T-helper 2 cell treated with Interferon-gamma antibody and Interleukin-4, amounts not matched to agents 5 μg/mL and 100 μg/mL, for 36 hours (primary cell): ENCODE data around the gene MED13.
"Not testable (repeated sequence)": the region's sequence is repeated elsewhere in the genome, so short reads cannot be mapped to it uniquely, and the experiment has no call there.

Experiments
- DNase-seq: peaks from one replicate; pipeline ENCODE4 v3.0.0; 2021; ENCODE audit warnings: low spot score
- H3K27ac Mint-ChIP-seq: one replicate; pipeline ENCODE4 v1.8.0; 2021; ENCODE audit warnings: mild to moderate bottlenecking, mixed read lengths
- H3K27me3 Mint-ChIP-seq: one replicate; pipeline ENCODE4 v1.8.0; 2021; ENCODE audit warnings: low read depth, mixed read lengths
- H3K36me3 Mint-ChIP-seq: one replicate; pipeline ENCODE4 v1.8.0; 2021; ENCODE audit warnings: low read depth, mixed read lengths
- H3K4me1 Mint-ChIP-seq: one replicate; pipeline ENCODE4 v1.8.0; 2021; ENCODE audit warnings: low read depth, mixed read lengths
- H3K4me3 Mint-ChIP-seq: one replicate; pipeline ENCODE4 v1.8.0; 2022; ENCODE audit warnings: mild to moderate bottlenecking, moderate library complexity, mixed read lengths
- H3K9me3 Mint-ChIP-seq: one replicate; pipeline ENCODE4 v1.8.0; 2021; ENCODE audit warnings: mixed read lengths

MED13 gene

DNA sequence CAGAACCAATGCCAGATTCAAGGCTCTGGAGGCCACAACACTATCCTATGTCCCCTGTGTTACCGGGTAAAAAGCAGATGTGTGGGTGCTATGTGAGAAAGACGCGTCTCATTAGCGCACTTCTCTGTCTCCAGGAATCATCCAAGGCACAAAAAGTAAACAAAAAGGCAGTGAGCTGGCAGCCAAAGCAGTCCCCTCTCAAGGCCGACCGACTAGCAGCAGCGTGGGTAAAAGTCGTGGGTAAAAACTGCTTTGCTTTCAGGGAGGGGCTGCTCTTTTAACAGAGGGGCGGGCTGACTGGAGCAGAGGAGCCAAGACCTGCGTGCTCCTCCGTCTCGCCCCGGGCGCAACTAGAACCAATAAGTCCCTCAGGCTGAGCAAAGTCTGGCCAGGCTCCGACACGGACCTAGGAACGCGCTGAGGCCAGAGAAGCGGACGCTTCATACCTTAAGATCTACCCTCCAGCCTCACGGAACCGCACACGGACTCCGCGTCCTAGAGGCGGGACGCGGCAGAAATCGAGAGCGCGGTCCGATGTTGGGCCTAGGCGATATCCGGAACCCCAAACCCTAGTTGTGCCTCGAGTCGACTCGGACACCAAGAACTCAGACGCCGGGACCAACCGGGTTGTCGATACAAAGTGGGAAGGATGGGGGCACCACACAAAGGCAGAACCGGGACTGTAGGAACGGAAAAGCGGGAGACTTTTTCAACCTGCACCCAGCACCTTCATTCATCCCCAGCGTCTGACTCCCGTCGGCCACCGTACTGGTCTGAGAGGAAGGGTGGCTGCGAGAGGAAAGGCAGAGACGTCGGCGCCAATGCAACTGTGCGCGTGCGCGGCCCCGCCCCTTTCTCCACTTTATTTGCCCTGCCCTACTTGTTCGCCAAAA lies 137.6 kb downstream of the MED13 start, which contains the start of gene INTS2:
INTS2 (minus strand) TSS at position 775 of the 893 bp plus-strand sequence. CDS start 1,338 bp downstream, outside the sequence.
- peaks cover 9% of the 10 kb centered on the region for H3K36me3 Mint-ChIP-seq
- peak within 1 kb of the TSS; percentile 92 for H3K4me3 Mint-ChIP-seq
- H3K27me3 Mint-ChIP-seq: no peaks in the 10 kb centered on the region
- peaks cover 19% of the 10 kb centered on the region for H3K4me1 Mint-ChIP-seq
- H3K27ac Mint-ChIP-seq: peak within 1 kb of the TSS; percentile 91
- peak; percentile 94 for DNase-seq
- H3K9me3 Mint-ChIP-seq: no peaks in the 10 kb centered on the region

DNA sequence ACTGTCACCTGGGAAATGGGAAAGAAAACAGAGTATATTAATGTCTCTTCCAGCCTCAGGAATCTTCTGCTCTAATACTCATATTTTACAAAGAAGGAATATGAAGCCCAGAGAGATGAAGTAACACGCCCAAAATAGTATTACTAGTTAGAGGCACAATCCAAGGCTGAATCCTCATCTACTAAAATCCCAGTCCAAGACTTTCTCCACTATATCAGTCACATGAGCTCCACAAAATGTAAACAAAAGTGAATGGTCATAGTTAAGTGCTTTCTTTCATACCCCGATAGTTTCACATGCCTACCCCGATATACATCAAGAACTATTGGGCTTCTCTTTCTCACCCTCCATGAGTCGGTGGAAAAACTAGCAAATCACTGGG lies 138.3 kb downstream of the MED13 start:
- Mint-ChIP-seq H3K4me3 (peak overlapping the region; percentile 92), H3K27ac (peak overlapping the region; percentile 91), H3K9me3 (no peaks in the 10 kb centered on the region), H3K36me3 (peaks cover 11% of the 10 kb centered on the region), H3K27me3 (no peaks in the 10 kb centered on the region), H3K4me1 (peaks cover 19% of the 10 kb centered on the region)
- no peak for DNase-seq

DNA sequence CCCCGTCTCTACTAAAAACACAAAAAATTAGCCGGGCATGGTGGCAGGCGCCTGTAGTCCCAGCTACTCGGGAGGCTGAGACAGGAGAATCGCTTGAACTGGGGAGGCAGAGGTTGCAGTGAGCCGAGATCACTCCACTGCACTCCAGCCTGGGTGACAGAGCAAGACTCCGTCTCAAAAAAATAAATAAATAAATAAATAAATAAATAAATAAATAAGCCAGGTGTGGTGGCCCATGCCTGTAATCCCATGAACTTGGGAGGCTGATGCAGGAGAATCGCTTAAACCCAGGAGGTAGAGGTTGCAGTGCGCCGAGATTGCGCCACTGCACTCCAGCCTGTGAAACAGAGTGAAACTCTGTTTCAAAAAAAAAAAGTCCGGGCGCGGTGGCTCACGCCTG lies 149.9 kb downstream of the MED13 start:
- H3K27ac Mint-ChIP-seq, H3K9me3 Mint-ChIP-seq, DNase-seq, H3K27me3 Mint-ChIP-seq, H3K4me3 Mint-ChIP-seq, H3K4me1 Mint-ChIP-seq: not testable (repeated sequence)
- peaks cover 39% of the 10 kb centered on the region for H3K36me3 Mint-ChIP-seq

DNA sequence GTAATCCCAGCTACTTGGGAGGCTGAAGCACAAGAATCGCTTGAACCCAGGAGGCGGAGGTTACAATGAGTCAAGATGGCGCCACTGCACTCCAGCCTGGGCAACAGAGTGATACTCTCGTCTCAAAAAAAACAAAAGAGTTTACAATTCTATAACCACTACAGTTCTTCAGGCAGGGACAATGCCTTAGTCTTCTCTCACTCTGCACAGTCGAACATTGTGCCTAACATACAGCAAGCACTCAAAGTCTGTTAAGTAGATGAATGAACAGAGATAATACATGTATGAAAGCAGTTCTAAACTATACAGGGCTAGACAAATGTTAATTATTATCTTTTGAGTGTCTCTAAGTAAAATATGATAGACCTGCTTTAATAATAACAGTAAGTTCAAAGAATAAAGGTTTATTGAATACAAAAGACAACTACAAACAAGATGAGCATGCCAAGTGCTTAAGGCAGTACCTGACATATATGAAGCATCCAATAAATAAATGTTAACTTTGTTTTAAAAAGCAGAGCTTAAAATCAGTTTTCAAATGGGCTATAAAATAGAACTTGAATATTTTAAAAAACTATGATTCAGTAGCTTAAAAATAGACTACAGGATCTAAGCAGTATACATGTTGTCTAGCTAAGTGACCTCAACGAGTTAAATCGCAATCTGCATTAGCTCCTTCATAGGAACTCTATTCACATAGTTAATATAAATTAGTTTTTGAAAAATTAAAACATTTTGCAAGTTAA lies 156.6 kb downstream of the MED13 start:
- H3K9me3 Mint-ChIP-seq: no peaks in the 10 kb centered on the region
- no peak overlapping the region for H3K27ac Mint-ChIP-seq
- DNase-seq: no peak
- H3K36me3 Mint-ChIP-seq: peaks cover 39% of the 10 kb centered on the region
- H3K4me3 Mint-ChIP-seq: no peak overlapping the region
- H3K27me3 Mint-ChIP-seq: no peaks in the 10 kb centered on the region
- H3K4me1 Mint-ChIP-seq: no peaks in the 10 kb centered on the region

DNA sequence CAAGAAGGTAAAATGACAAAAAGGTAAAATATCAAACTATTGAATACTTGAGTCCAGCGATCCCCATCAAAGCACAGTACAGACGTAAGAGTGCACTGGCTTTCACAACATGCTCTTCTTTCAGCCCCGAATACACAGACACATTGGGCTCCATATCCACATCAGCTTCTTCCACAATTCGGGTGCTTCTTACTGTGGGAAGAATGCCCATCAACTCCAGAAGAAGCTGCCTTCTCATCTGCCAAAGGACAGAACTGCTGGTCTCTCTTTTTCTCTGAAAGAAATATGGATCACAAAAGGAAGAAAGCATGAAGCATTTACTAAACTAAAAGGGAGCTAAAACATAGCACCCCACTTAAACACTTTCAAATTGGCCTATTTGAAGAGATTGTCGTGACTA lies 157.7 kb downstream of the MED13 start:
- H3K27me3 Mint-ChIP-seq: no peaks in the 10 kb centered on the region
- H3K27ac Mint-ChIP-seq: no peak overlapping the region
- DNase-seq: no peak
- no peak overlapping the region for H3K4me3 Mint-ChIP-seq
- peaks cover 46% of the 10 kb centered on the region for H3K36me3 Mint-ChIP-seq
- no peaks in the 10 kb centered on the region for H3K9me3 Mint-ChIP-seq
- no peaks in the 10 kb centered on the region for H3K4me1 Mint-ChIP-seq

DNA sequence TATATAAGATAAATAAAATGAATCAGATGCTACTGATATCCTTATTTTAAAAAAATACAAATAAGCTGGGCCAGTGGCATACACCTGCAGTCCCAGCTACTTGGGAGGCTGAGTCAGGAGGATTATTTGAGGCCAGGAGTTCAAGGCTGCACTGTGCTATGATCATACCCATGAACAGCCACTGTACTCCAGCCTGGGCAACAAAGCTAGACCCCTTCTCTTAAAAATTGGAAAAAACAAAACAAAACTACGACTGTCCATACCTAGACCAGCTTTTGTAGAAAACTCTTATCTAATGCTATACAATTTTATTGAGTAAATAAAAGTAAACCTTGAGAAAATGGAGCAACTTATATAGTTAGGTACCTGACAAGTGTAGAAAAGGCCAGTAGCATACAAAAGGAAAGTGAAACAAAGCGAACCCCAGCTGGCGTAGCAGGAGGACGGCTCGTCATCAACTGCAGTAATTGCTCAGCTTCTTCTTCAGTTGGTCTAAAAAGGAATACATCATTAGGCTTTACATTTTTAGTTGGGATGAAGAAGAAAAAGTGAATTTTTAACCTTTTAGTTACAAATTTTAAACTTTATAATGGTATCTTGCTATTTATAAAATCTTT lies 160.9 kb downstream of the MED13 start:
- Mint-ChIP-seq H3K4me3 (peak overlapping the region; percentile 50), H3K4me1 (no peaks in the 10 kb centered on the region), H3K9me3 (no peaks in the 10 kb centered on the region), H3K27me3 (no peaks in the 10 kb centered on the region), H3K36me3 (peaks cover 47% of the 10 kb centered on the region), H3K27ac (peak overlapping the region; percentile 79)
- DNase-seq: no peak

DNA sequence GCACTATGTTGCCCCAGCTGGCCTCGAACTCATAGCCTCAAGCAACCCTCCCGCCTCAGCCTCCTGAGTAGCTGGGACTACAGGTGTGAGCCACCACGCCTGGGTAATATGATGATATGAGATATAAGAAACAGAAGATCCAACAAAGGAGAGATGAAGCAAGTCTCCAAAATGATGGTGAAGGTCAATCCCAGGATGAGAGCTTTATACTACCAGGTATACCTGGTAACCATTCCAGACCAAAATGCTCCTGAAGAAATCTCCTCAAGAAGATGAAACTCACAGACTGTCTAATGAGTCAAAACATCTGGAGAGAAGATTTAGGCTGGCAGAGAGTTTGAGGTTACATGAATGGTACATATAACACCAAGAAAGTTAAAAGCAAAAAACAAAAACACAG lies 161.8 kb downstream of the MED13 start:
- DNase-seq: no peak
- Mint-ChIP-seq H3K36me3 (peaks cover 46% of the 10 kb centered on the region), H3K4me3 (no peak overlapping the region), H3K9me3 (no peaks in the 10 kb centered on the region), H3K27me3 (no peaks in the 10 kb centered on the region), H3K4me1 (no peaks in the 10 kb centered on the region), H3K27ac (no peak overlapping the region)

DNA sequence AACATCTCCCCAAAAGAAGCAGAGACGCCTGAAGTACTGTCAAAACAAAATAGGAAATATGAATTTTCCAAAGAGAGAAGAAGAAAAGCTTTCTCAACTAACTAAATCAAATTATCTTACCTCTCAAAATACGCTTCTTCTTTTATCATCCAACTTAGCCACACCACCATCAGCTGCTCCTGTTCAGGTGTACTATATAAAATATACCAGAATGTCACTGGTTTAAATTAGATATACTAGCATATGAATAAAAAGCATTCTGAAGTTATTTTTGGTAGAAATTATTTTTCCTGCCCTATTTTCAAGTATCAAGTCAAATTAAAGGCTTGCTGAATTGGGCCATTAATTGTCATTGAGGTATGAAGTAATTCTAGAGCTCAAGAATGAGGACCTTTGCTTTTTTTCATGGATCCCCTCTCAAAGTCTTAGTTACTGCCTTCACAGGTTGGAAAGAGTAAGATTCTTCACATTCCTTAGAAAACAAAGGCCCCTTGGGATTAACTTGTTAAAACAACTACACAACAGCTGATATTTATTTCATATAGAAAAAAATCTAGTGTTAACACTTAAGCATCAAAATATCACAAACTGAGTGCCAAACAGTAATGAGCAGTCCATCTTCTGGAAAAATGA lies 167.4 kb downstream of the MED13 start:
- DNase-seq: no peak
- Mint-ChIP-seq H3K27ac (no peak overlapping the region), H3K27me3 (no peaks in the 10 kb centered on the region), H3K36me3 (peaks cover 30% of the 10 kb centered on the region), H3K4me1 (no peaks in the 10 kb centered on the region), H3K9me3 (no peaks in the 10 kb centered on the region), H3K4me3 (no peak overlapping the region)

DNA sequence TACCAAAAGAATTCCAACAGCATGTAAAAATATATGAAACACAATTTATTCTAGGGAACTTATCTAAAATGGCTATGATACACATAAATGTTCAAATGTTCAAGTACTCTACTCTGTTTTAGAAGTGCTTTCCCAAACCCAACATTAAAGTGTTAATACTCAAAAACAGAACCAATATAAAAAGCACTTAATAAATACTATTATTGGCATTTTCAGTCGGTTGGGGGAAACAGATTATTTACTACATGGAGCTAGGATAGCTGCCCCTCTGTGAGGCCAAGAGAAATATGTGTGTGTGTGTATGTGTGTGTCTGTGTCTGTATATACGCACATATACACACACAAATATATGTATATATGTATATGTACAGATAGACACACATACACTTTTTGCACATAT lies 169.7 kb downstream of the MED13 start:
- Mint-ChIP-seq H3K27me3 (no peaks in the 10 kb centered on the region), H3K4me1 (no peaks in the 10 kb centered on the region), H3K4me3 (no peak overlapping the region), H3K36me3 (peaks cover 21% of the 10 kb centered on the region), H3K27ac (no peak overlapping the region), H3K9me3 (no peaks in the 10 kb centered on the region)
- DNase-seq: no peak

DNA sequence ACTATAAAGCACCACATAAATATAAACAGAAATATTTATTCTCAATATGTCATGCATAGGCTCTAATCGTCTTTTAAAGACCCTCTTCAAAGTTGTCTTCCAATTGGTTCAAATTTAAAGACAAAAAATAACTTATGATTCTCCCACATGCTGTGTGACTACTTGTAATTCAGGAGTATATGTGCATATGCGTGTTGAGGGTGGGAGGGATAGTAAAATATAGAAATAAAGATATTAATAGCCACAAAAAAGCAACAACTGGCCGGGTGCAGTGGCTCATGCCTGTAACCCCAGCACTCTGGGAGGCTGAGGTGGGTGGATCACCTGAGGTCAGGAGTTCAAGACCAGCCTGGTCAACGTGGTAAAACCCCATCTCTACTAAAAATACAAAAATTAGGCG lies 170.8 kb downstream of the MED13 start:
- H3K36me3 Mint-ChIP-seq: peaks cover 19% of the 10 kb centered on the region
- H3K27ac Mint-ChIP-seq, H3K9me3 Mint-ChIP-seq: not testable (repeated sequence)

More for the DNA sequence above, 170.8 kb downstream of the MED13 start:
- DNase-seq, H3K4me3 Mint-ChIP-seq, H3K4me1 Mint-ChIP-seq, H3K27me3 Mint-ChIP-seq: not testable (repeated sequence)
